SU-DHL-6 (cell line): ENCODE measurements around the gene IL10RB.

ENCODE experiments used
- H2AFZ ChIP-seq: fragments of 200-600 bp; sonication (generic); 2 replicates; pipeline ENCODE4 v1.6.1; 2014; ENCODE audit warnings: low read depth, mild to moderate bottlenecking, moderate library complexity, mixed read lengths, antibody characterized with exemption, low read length; ENCODE audit not compliant: severe bottlenecking
- H3F3A ChIP-seq: fragments of 200-600 bp; shearing (Covaris generic); 2 replicates; pipeline ENCODE4 v1.6.0; 2016; ENCODE audit warnings: antibody characterized with exemption, mild to moderate bottlenecking; ENCODE audit not compliant: insufficient read depth
- H3K27ac ChIP-seq: fragments of 200-600 bp; sonication (generic); 2 replicates; pipeline ENCODE4 v1.5.1; 2016; ENCODE audit warnings: low read depth, mild to moderate bottlenecking, low read length, moderate library complexity, mixed read lengths
- H3K27me3 ChIP-seq: fragments of 200-600 bp; sonication (generic), shearing (Covaris generic); 2 replicates; pipeline ENCODE4 v1.6.0; 2014; ENCODE audit warnings: mild to moderate bottlenecking, low read length
- H3K36me3 ChIP-seq: fragments of 200-600 bp; sonication (generic); 2 replicates; pipeline ENCODE4 v1.6.1; 2014; ENCODE audit warnings: mild to moderate bottlenecking, low read length, mixed read lengths
- H3K4me2 ChIP-seq: fragments of 300-600, 200-600 bp; shearing (Covaris generic), sonication (generic); 2 replicates; pipeline ENCODE4 v1.6.0; 2014; ENCODE audit warnings: low read length, low read depth, mild to moderate bottlenecking; ENCODE audit not compliant: poor library complexity, severe bottlenecking
- H3K4me3 ChIP-seq: fragments of 200-600 bp; sonication (generic); 2 replicates; pipeline ENCODE4 v1.5.1; 2014; ENCODE audit warnings: antibody characterized with exemption, low read length, mild to moderate bottlenecking, mixed read lengths; ENCODE audit not compliant: insufficient read depth, poor library complexity, severe bottlenecking
- H3K79me2 ChIP-seq: fragments of 200-600 bp; sonication (generic); 2 replicates; pipeline ENCODE4 v1.6.1; 2014; ENCODE audit warnings: mild to moderate bottlenecking, low read length, moderate library complexity; ENCODE audit not compliant: insufficient read depth
- H3K9ac ChIP-seq: fragments of 200-600 bp; sonication (generic); 2 replicates; pipeline ENCODE4 v1.7.0; 2014; ENCODE audit warnings: mild to moderate bottlenecking, low read length
- H3K9me2 ChIP-seq: fragments of 200-600 bp; sonication (generic); replicated peaks from 2 replicates; pipeline ENCODE4 v1.6.1; 2014; ENCODE audit warnings: low read length; ENCODE audit not compliant: insufficient read depth
- H3K9me3 ChIP-seq: fragments of 200-600 bp; sonication (generic); 2 replicates; pipeline ENCODE4 v1.6.1; 2014; ENCODE audit warnings: low read length, mixed read lengths; ENCODE audit not compliant: insufficient read depth
- H4K20me1 ChIP-seq: fragments of 200-600 bp; sonication (generic); 2 replicates; pipeline ENCODE4 v1.6.1; 2014; ENCODE audit warnings: low read depth, mild to moderate bottlenecking, antibody characterized with exemption, low read length, moderate library complexity, mixed read lengths
- CTCF ChIP-seq: fragments of 200-600 bp; sonication (generic); IDR thresholded peaks from one replicate; pipeline ENCODE4 v1.5.1; 2017; ENCODE audit warnings: antibody characterized with exemption, mild to moderate bottlenecking, low read length, moderate library complexity; ENCODE audit not compliant: insufficient read depth, poor library complexity, severe bottlenecking
- EZH2phosphoT487 ChIP-seq: fragments of 200-600 bp; sonication (generic), shearing (Covaris generic); conservative IDR thresholded peaks from 2 replicates; pipeline ENCODE4 v1.6.1; 2018; ENCODE audit warnings: mild to moderate bottlenecking, antibody characterized with exemption, low read length, moderate library complexity, mixed read lengths

The IL10RB gene

GRCh38 chr21:33312121-33312520 is 46.0 kb downstream of the IL10RB start:
- H3K9ac ChIP-seq, result no peak overlapping the region
- no peak overlapping the region for H3K27ac ChIP-seq
- no peak overlapping the region for H3K4me3 ChIP-seq
- no peaks in the 10 kb centered on the region for H4K20me1 ChIP-seq
- H3K4me2 ChIP-seq, result no peak overlapping the region
- no peak for TF ChIP-seq CTCF
- no peak for TF ChIP-seq EZH2phosphoT487
- peaks cover 19% of the 10 kb centered on the region for H3F3A ChIP-seq
- no peak overlapping the region for H2AFZ ChIP-seq
- H3K9me2 ChIP-seq, result no peaks in the 10 kb centered on the region
- H3K79me2 ChIP-seq, result no peaks in the 10 kb centered on the region
- H3K27me3 ChIP-seq, result no peaks in the 10 kb centered on the region
- H3K9me3 ChIP-seq, result no peaks in the 10 kb centered on the region
- no peaks in the 10 kb centered on the region for H3K36me3 ChIP-seq

- H4K20me1 ChIP-seq, result no peaks in the 10 kb centered on the region
- peaks cover 16% of the 10 kb centered on the region for H3F3A ChIP-seq
- no peak overlapping the region for H2AFZ ChIP-seq
- H3K9me2 ChIP-seq, result no peaks in the 10 kb centered on the region
- H3K9ac ChIP-seq, result no peak overlapping the region
- no peak overlapping the region for H3K4me2 ChIP-seq
- H3K36me3 ChIP-seq, result no peaks in the 10 kb centered on the region
- H3K27ac ChIP-seq, result no peak overlapping the region
- no peaks in the 10 kb centered on the region for H3K79me2 ChIP-seq
- H3K27me3 ChIP-seq, result no peaks in the 10 kb centered on the region
- H3K9me3 ChIP-seq, result no peaks in the 10 kb centered on the region
- no peak for TF ChIP-seq EZH2phosphoT487
- no peak for TF ChIP-seq CTCF
- no peak overlapping the region for H3K4me3 ChIP-seq
These were observed 47.0 kb downstream of the IL10RB start for GRCh38 chr21:33313183-33313582.

GRCh38 chr21:33313611-33314010 is 47.4 kb downstream of the IL10RB start:
- TF ChIP-seq EZH2phosphoT487 (no peak), CTCF (no peak)
- H3K79me2 ChIP-seq, result no peaks in the 10 kb centered on the region
- H3K27me3 ChIP-seq, result no peaks in the 10 kb centered on the region
- no peak overlapping the region for H3K27ac ChIP-seq
- no peaks in the 10 kb centered on the region for H3K9me3 ChIP-seq
- H4K20me1 ChIP-seq, result no peaks in the 10 kb centered on the region
- no peak overlapping the region for H3K9ac ChIP-seq
- no peak overlapping the region for H3K4me2 ChIP-seq
- peaks cover 11% of the 10 kb centered on the region for H3F3A ChIP-seq
- no peak overlapping the region for H3K4me3 ChIP-seq
- no peak overlapping the region for H2AFZ ChIP-seq
- H3K36me3 ChIP-seq, result no peaks in the 10 kb centered on the region
- H3K9me2 ChIP-seq, result no peaks in the 10 kb centered on the region
